Activated CD4-positive, alpha-beta T cell treated with anti-CD3 and anti-CD28 coated beads for 1 hour (primary cell): ENCODE measurements around the gene PRUNE1.

Experiments
- DNase-seq: peaks from one replicate; pipeline ENCODE4 v3.0.0-alpha.2; 2020

The PRUNE1 gene

DNA sequence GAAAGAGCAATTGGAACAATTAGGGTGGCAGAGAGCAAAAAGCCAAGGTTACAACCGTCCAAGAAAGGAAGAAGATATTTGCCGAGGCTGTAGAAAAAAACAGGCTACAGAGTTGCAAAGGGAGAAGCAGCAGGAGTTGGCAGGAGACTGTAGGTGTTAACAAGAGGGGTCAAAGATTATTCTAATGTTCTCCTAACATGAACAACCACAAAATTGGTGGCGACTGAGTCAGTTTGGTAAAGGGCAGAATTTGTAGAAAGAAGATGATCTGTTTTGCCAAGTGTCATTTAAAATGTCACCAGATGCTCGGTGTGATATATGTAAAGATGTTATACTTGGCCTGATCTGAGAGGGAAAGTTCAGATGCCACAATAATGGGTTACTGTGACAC is 401 bp upstream of the PRUNE1 start:
- no peak for DNase-seq

DNA sequence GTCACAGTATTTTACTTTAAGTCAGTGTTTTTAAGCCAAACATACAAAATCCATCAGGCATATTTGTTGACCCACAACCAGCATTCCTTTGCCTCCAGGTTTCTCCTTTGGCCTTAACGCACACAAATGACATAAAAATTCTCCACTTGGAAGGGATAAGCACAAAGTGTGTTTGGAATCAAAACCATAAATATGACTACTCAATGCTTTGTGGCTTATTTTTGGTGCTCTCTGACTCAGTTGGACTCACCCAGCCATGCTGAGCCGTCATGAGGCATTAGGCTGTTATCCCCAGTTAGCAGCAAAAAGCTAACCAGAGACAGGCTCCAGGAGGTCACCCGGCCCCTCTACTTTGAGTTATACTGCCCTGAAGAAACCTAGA is 948 bp downstream of the PRUNE1 start:
- no peak for DNase-seq

DNA sequence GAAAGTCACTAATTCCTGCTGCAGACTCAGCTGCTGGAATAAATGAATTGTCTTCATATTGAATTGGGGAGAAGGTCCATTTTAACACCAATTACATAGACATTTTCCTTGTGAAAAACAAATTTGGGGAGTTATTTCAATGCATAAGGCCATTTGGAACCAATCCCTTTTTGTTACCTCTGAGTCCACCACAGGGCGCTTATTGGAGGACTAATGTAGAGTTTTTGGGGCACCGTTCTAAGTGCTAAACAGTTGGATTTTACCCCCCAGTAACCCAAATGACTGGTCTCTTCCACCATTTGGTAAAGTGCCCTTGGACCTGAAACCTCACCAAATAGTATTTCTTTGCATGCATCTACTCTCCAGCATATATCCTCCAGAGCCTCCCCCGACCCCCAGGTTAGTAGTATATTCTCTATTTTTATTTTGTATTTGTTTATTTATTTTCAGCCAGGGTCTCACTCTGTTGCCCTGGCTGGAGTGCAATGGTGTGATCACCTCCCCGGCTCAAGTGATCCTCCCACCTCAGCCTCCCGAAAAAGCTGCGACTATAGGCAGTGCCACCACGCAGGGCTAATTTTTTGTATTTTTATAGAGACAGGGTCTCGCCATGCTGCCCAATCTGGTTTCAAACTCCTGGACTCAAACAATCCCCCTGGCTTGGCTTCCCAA is 1.6 kb downstream of the PRUNE1 start:
- no peak for DNase-seq

DNA sequence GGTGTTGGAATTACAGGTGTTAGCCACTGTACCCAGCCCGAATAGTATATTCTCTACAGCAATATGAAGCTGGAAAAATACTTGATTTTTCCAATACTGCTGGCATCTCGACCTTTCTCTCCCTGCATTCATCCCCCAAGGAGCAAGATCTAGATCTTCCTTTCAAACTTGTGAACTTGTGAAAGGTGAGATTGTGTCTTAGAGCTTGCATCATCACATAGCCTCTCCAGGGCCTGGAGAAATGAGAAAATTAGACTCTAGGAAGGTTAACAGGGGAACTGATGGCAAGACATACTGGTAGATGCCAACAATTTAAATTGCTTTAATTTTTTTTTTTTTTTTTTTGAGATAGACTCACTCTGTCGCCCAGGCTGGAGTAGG is 2.1 kb downstream of the PRUNE1 start:
- DNase-seq = no peak

DNA sequence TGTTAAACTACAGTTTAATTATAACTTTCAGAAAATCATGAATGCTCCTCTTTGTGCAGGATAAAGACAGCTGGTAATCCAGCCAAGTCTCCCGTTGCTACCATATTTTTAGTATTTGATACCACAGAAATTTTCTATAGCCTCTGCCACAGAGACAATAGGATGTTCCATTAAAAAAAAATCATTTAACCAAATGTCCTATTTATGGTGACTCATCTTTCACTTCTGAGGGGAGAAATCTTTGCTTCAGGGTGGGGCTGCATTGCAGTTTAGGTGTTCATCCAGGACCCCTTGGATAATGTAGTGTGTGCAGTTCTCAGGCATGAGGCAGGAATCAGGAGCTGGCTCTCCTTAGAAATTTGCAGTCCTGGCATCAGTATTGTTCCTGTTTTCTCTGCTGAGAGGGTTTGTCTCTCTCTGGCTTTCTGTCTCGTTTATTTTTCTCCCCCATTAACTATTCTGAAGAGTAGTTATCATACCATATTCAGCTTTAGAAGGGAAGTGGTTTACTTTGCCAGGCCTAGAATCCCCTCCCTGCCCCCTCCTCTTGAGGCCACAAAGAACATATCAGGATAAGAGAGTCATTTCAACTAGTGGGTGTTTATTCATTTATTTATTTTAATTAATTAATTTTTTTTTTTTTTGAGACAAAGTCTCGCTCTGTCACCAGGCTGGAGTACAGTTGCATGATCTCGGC is 3.1 kb downstream of the PRUNE1 start:
- DNase-seq = no peak

DNA sequence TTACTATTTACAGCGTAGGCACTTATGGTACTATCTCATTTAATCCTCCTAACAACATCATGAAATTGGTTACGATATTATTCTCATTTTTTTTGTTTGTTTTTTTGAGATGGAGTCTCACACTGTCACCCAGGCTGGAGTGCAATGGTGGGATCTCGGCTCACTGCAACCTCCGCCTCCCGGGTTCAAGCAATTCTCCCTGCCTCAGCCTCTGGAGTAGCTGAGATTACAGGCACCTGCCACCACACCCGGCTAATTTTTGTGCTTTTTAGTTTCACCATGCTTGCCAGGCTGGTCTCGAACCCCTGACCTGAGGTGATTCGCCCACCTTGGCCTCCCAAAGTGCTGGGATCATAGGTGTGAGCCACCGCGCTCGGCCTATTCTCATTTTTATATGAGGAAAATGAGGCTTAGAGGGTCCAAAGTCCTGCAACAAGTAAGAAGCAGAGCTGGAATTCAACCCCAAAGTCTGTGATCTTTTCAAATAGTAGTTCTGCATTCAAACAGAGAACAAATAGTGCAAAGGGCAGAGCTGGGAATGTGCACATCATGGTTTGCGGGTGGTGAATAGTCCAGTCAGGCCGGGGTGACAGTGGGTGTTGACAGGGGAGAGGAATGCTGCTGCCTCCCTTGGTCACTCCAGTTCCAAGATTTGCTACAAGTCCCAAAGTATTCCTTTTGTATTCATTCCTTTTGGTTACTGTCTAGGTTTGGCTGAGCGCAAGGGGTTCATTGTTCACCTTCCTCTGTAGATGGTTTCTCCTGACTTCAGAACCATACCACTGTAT is 4.6 kb downstream of the PRUNE1 start:
- DNase-seq = no peak

DNA sequence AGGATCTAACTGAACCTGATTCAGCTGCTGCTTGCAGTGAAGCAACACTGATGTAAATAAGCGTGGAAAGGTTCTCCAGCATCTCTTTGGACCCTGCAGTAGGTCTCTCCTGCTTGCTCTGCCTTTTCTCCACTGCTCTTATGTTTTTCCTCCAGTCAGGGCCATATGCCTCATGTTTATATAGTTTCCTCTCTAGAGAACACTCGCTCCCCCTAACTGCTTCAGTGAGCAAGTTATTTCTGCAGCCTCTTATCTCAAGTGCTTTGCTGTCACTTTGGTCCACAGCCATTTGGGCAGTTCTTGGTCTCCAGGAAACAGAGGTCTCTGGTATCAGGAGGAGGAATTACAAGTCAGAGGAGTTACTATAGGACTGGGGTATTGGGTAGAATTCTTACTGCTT is 5.3 kb downstream of the PRUNE1 start:
- DNase-seq = no peak

DNA sequence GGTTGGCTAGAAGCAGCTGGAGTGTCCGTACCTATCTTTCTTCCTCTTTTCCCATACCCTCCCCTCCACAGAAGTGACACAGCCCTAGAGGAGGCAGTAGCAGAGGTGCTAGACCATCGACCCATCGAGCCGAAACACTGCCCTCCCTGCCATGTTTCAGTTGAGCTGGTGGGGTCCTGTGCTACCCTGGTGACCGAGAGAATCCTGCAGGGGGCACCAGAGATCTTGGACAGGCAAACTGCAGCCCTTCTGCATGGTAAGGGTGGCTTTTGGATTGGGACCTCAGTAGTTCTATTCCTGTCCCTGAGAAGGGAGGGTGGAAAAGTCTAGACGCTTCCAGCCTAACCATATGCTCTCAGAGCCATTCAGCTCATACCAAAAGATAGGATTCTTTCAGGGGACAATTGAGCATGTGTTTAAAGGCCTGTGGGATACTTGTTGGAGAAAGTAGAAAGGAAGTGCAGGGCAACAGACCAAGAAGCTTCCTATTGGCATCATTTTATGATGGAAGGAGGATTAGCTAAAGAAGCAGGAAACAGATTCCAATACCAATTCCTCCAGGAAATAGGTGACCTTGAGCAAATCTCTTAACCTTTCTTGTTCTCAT is 16.4 kb downstream of the PRUNE1 start:
- DNase-seq = peak; percentile 79

DNA sequence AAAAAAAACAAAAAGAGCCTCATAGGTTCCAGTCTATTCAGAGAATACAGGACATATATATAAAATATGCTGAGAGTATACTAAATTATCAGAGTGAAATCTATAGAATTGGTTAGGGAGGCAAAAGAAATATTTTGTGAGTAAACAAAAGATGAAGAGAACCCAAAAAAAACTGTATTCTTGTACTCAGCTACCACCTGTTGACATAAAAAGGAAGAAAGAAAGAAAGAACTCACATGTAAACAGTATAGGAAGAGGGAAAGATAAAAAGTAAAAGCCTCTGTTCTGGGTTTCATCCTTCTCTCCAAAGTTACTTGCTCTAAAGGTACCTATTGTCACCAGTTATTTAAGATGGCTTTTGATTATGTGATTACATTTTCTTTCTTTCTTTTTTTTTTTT is 18.2 kb downstream of the PRUNE1 start:
- no peak for DNase-seq

DNA sequence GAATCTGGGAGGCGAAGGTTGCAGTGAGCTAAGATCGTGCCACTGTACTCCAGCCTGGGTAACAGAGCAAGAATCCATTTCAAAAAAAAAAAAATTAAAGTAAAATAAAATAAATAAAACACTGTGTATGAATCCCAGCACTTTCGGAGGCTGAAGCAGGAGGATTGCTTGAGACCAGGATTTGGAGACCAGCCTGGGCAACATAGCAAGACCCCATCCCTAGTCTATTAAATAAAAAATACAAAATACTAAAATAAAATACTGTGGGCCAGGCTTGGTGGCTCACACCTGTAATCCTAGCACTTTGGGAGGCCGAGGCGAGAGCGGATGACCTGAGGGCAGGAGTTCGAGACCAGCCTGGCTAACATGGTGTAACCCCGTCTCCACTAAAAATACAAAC is 23.9 kb downstream of the PRUNE1 start:
- DNase-seq = no peak

DNA sequence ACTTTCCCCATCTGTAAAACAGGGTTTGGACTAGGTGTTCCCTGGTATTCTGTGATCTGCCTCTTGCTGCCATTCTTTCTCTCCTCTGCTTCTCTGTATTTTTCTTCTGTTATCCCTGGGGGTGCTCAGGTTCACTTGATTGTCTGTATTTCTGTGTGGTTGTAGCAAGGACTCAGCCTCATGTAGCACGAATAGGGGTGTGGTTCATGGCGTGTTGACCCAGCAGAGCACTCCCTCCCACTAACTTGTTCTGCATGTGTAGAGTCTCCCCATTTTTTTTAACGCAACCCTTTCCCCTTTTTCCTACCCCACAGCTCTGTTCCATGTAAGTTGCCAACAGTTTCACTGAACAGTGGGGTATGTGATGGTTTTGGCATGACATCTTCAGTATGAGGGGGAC is 26.9 kb downstream of the PRUNE1 start:
- no peak for DNase-seq

DNA sequence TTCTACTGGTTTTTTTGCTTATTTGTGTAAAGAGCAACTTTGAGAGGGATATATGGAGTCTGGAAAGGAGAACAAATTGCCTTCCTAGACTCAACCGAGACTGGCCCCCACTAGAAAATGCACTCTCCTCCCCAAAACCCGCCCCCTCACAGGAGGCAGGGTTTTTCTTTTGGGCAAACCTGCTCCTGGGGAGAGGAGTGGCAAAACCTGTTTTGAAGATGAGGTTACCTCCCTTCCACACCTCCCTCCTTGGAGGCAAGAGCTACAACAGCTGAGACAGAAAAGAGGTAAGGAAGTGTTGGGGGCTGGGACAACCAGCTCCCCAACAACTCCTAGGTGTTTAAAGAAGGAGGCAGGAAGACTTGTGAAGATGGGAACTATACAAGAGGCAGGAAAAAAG is 28.1 kb downstream of the PRUNE1 start, which contains the start of gene BNIPL:
Gene BNIPL (plus strand): TSS at position 231 of the 400 bp plus-strand sequence. CDS start 140 bp downstream, at position 371.
- DNase-seq = no peak

DNA sequence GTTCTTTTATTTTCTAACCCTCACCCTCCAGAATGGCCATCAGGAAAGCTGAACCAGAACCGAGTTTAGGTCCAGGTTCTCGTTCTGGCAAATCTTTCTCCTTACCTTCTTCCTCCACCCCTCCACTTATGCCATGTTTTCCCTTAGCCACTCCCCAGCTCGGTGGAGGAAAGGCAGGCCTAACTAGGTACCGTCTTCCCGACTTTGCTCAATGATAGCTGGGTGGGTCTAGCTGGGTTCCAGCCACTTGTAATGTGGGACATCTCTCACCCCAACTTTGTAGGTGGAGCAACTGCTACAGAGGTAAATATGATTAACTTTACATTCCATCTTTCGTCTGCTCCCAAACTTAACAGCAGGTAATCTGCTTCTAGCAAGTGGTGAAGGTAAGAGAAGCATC is 28.8 kb downstream of the PRUNE1 start:
- no peak for DNase-seq

DNA sequence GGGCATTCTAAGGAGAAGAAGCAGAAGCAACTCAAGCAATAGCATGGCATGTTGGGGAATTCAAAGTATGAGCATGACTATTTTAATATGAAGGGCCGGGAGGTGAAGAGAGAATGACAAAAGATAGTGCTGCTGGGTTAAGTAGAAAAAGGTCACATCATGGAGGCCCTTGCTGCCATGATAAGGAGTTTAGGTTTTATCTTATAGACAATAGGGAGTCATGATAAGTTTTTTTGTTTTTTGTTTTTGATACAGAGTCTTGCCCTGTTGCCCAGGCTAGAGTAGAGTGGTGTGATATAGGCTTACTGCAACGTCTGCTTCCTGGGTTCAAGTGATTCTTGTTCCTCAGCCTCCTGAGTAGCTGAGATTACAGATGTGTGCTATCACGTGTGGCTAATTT is 31.3 kb downstream of the PRUNE1 start:
- no peak for DNase-seq

DNA sequence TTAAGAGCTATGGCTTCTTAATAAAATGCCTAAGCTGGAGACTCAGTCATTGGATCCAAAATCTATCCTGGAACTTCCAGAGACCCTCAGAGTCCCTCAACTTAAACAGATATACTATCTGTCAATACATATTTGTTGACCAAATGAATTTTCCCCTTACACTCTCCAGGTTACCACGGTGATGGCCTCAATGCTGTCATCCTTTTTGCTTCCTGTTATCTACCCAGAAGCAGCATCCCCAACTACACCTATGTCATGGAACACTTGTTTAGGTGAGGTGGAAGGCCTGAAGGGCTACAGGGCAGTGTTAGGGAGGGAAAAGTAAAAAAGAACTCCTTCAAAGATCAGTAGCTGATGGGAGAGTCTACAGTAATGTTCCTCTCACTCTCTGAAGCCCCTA is 34.9 kb downstream of the PRUNE1 start:
- no peak for DNase-seq

DNA sequence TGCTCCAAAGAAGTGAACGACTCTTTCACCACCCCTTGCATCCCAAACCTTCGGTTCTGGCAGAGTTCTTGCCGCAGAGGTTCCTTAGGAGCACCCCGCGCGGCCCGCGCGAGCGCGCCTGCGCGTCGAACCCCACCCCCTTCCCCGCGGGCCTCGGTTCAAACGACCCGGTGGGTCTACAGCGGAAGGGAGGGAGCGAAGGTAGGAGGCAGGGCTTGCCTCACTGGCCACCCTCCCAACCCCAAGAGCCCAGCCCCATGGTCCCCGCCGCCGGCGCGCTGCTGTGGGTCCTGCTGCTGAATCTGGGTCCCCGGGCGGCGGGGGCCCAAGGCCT is 39.3 kb downstream of the PRUNE1 start, which contains the start of gene C1orf56:
Gene C1orf56 (plus strand): TSS at position 161 of the 334 bp plus-strand sequence. CDS start 97 bp downstream, at position 258.
- DNase-seq = no peak

DNA sequence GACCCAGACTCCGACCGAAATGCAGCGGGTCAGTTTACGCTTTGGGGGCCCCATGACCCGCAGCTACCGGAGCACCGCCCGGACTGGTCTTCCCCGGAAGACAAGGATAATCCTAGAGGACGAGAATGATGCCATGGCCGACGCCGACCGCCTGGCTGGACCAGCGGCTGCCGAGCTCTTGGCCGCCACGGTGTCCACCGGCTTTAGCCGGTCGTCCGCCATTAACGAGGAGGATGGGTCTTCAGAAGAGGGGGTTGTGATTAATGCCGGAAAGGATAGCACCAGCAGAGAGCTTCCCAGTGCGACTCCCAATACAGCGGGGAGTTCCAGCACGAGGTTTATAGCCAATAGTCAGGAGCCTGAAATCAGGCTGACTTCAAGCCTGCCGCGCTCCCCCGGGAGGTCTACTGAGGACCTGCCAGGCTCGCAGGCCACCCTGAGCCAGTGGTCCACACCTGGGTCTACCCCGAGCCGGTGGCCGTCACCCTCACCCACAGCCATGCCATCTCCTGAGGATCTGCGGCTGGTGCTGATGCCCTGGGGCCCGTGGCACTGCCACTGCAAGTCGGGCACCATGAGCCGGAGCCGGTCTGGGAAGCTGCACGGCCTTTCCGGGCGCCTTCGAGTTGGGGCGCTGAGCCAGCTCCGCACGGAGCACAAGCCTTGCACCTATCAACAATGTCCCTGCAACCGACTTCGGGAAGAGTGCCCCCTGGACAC is 39.8 kb downstream of the PRUNE1 start:
- no peak for DNase-seq

DNA sequence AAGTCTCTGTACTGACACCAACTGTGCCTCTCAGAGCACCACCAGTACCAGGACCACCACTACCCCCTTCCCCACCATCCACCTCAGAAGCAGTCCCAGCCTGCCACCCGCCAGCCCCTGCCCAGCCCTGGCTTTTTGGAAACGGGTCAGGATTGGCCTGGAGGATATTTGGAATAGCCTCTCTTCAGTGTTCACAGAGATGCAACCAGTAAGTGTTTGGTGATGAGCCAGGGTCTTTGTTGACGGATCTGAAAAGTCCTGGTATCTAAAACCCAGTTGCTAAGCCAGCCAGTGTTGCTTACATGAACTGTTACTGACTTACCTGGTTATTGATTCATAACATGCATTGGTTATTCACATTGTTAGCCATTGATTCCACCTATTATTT is 40.4 kb downstream of the PRUNE1 start:
- no peak for DNase-seq

DNA sequence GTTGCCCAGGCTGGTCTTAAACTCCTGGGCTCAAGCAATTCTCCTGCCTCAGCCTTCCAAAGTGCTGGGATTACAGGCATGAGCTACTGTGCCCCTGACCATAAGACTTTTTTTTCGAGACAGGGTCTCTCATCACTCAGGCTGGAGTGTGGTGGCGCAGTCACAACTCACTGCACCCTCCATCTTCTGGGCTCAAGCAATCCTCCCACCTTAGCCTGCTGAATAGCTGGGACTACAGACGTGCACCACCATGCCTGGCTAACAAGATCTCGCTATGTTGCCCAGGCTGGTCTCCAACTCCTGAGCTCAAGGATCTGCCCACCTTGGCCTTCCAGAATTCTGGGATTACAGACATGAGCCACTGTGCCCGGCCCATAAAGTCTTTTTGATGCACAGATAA is 41.2 kb downstream of the PRUNE1 start:
- no peak for DNase-seq

DNA sequence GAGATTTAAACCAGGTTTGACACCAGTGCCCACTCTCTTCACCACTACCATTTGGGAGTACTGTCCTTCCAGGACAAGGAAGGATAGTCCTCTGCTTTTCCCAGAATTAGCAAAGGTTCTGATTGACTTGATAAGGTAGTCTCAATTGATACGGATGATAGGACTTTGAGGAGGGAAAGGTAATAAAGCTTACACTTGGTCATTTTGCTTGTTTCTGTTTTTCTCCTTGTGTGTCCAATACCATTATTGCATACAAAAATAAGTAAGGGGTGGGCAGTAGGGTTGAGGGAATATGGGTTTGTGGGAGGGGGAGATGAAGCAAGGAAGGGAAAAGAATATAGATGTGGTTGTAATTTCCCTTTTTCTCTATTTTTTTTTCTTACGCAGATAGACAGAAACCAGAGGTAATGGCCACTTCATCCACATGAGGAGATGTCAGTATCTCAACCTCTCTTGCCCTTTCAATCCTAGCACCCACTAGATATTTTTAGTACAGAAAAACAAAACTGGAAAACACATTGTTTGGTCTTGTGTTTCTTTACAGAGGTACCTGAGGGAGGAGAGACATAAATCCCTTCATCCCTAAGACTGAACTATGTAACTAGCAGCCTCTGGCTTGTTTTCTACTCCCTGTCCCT is 41.9 kb downstream of the PRUNE1 start:
- no peak for DNase-seq

DNA sequence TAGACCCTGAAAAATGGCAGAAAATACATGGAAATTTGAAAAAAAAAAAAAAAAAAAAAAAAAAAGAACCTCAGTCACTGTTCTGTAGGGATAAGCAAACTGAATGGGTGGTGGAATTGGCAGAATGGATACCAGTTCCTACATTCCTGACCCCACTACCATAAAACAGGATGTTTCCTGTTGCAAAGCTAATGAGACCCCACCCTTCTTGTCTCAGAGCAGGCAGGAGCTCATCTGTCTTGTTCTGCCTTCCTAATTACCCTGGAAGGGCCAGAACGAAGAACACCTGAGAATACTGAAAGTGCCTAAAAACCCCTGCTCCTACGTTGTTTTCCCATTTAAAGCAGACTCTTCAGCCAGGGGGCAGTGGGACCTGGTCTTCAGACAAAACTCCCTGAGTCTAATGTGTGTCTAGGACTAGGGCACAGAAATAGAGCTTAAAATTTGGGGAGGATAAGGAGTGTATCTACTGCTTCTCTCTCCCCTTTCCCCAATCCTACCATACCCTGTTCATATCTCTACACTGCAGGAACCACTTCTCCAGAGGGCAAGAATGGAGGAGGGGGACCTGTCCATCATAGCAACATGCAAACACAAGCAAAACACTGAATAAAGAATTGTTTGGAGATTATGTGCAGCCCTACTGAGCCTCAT is 43.2 kb downstream of the PRUNE1 start:
- DNase-seq = no peak

DNA sequence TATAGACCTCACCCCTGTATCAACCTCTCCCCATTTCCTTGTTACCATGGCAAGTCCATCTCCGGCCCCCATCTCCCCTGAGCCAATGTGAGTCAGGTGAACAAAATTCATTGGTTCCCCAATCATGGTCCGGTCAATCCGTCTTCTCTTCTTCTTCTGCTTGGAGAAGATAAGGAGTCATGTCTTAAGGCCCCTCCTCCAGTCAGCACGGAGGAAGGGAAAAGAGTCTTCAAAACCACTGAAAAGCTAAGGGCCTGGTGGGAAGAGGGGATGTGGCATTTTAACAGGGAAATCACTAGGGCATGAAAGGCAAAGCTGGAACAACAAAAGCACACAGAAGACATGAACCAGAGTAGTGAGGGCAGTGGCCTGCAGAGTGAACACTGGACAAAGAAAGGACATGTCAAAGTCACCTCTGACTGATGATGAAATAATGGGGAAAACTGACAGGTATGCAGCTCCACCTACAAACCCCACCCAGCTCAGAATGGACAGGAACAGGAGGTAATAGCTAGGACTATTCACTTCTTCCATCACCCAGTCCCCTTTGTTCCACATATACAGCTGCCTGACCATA is 46.8 kb downstream of the PRUNE1 start:
- DNase-seq = no peak
